HepG2 (cell line): ENCODE measurements around the gene BMERB1. TPM values are rescaled to one million over a fixed set of nuclear protein-coding genes. Genes with fewer than 3 reads are reported as not detected.

Source experiments
- DNMT3B ChIP-seq: conservative IDR thresholded peaks from 2 replicates; pipeline ENCODE4 v1.6.1; 2016; ENCODE audit warnings: missing biosample characterization, control low read depth
- ETV5 ChIP-seq: IDR thresholded peaks from 2 replicates; pipeline ENCODE4 v1.6.1; 2018; ENCODE audit warnings: missing biosample characterization, missing genetic modification reagents, inconsistent platforms, borderline replicate concordance
- FOSL2 ChIP-seq: sonication (generic); formaldehyde crosslinking; IDR thresholded peaks from 2 replicates; pipeline ENCODE4 v1.4.0; 2020; ENCODE audit warnings: missing genetic modification reagents
- FOXK1 ChIP-seq: sonication (generic); formaldehyde crosslinking; IDR thresholded peaks from 2 replicates; pipeline ENCODE4 v1.4.0; 2020; ENCODE audit warnings: low read depth, missing genetic modification reagents, borderline replicate concordance
- GATA4 ChIP-seq: sonication (generic); IDR thresholded peaks from 2 replicates; pipeline ENCODE4 v1.6.1; 2016; ENCODE audit warnings: antibody characterized with exemption, low read depth, borderline replicate concordance
- HOXA5 ChIP-seq: sonication (generic); formaldehyde crosslinking; IDR thresholded peaks from 2 replicates; pipeline ENCODE4 v1.4.0; 2020; ENCODE audit warnings: missing genetic modification reagents
- IRF2 ChIP-seq: IDR thresholded peaks from 2 replicates; pipeline ENCODE4 v1.6.1; 2018; ENCODE audit warnings: missing genetic modification reagents, missing compliant biosample characterization
- JUN ChIP-seq: sonication (generic); formaldehyde crosslinking; IDR thresholded peaks from 2 replicates; pipeline ENCODE4 v1.4.0; 2020; ENCODE audit warnings: mild to moderate bottlenecking, missing genetic modification reagents
- KMT2A ChIP-seq: sonication (generic); formaldehyde crosslinking; IDR thresholded peaks from 2 replicates; pipeline ENCODE4 v1.4.0; 2020; ENCODE audit warnings: missing genetic modification reagents
- MBD4 ChIP-seq: IDR thresholded peaks from 2 replicates; pipeline ENCODE4 v1.6.1; 2012; ENCODE audit warnings: low read length, inconsistent platforms, borderline replicate concordance
- MEIS2 ChIP-seq: sonication (generic); formaldehyde crosslinking; IDR thresholded peaks from 2 replicates; pipeline ENCODE4 v1.9.0; 2021; ENCODE audit warnings: mild to moderate bottlenecking, missing genetic modification reagents
- MXI1 ChIP-seq: IDR thresholded peaks from 3 replicates; pipeline ENCODE4 v1.6.1; 2012; ENCODE audit warnings: low read depth, low read length, inconsistent platforms, borderline replicate concordance
- RCOR2 ChIP-seq: IDR thresholded peaks from 2 replicates; pipeline ENCODE4 v1.6.1; 2016; ENCODE audit warnings: missing biosample characterization, missing genetic modification reagents
- RERE ChIP-seq: IDR thresholded peaks from 2 replicates; pipeline ENCODE4 v1.6.1; 2016; ENCODE audit warnings: low read depth, missing genetic modification reagents, missing compliant biosample characterization
- RFXAP ChIP-seq: sonication (generic); formaldehyde crosslinking; IDR thresholded peaks from 2 replicates; pipeline ENCODE4 v1.4.0; 2020; ENCODE audit warnings: missing genetic modification reagents, borderline replicate concordance
- STAT6 ChIP-seq: sonication (generic); formaldehyde crosslinking; IDR thresholded peaks from 2 replicates; pipeline ENCODE4 v1.4.0; 2020; ENCODE audit warnings: missing genetic modification reagents, mild to moderate bottlenecking, borderline replicate concordance
- TRIM24 ChIP-seq: sonication (generic); formaldehyde crosslinking; IDR thresholded peaks from 2 replicates; pipeline ENCODE4 v1.8.0; 2022; ENCODE audit warnings: mild to moderate bottlenecking, missing genetic modification reagents
- ZBTB20 ChIP-seq: sonication (generic); formaldehyde crosslinking; IDR thresholded peaks from 2 replicates; pipeline ENCODE4 v1.8.1; 2023; ENCODE audit warnings: missing genetic modification reagents, low read depth, mild to moderate bottlenecking, borderline replicate concordance
- ZNF350 ChIP-seq: sonication (generic); formaldehyde crosslinking; IDR thresholded peaks from 2 replicates; pipeline ENCODE4 v1.4.0; 2020; ENCODE audit warnings: mild to moderate bottlenecking, low read depth, missing genetic modification reagents, borderline replicate concordance
- ZNF44 ChIP-seq: sonication (generic); formaldehyde crosslinking; IDR thresholded peaks from 2 replicates; pipeline ENCODE4 v1.5.1; 2020; ENCODE audit warnings: mild to moderate bottlenecking, missing genetic modification reagents
- ZNF672 ChIP-seq: sonication (generic); formaldehyde crosslinking; IDR thresholded peaks from 2 replicates; pipeline ENCODE4 v1.8.1; 2022; ENCODE audit warnings: missing genetic modification reagents
- ZNF792 ChIP-seq: IDR thresholded peaks from 2 replicates; pipeline ENCODE4 v1.6.1; 2016
- polyA plus RNA-seq, 8 experiments: library from polyadenylated mRNA; depleted of rRNA in 3 of 8; stranded (reverse) in 7 of 8; unstranded in 1 of 8; fragments of >200 nt; fragmentation: Illumina TruSeq in 4 of 8; extraction: Trizol in 4 of 8; gene quantifications; 2 replicates each; pipeline versions ENCODE4 v1.2.1 to v1.2.3, GENCODE V29; 2011 to 2016; ENCODE audit warnings: low read depth in 4 of 8, missing spikeins in 1 of 8, mixed read lengths in 1 of 8; ENCODE audit not compliant: insufficient read depth in 1 of 8
- total RNA-seq, 5 experiments: library from RNA; depleted of rRNA; stranded (reverse); fragments of >200 nt; fragmentation: Illumina TruSeq; extraction: Trizol; gene quantifications; 2 replicates each; pipeline ENCODE4 v1.2.3, GENCODE V29; 2016; ENCODE audit warnings: low read depth in 1 of 5

Gene BMERB1
- total and polyA plus RNA-seq, 2 of the 13 experiments (the other 11 are each of a cell fraction or from before 2014, with no cell fraction given): 1.4 TPM

- TF ChIP-seq RERE (CRISPR knock-in tag) (peak; percentile 58; the same call in 1 of the 2 replicates), FOXK1 (peak; percentile 90), HOXA5 (CRISPR knock-in tag) (peak; percentile 93), MBD4 (peak; percentile 70; the same call in 1 of the 2 replicates), KMT2A (no peak), MEIS2 (CRISPR knock-in tag) (peak; percentile 57; the same call in 1 of the 2 replicates), RCOR2 (peak; percentile 94), FOSL2 (peak; percentile 47), ZNF672 (CRISPR knock-in tag) (no peak), RFXAP (CRISPR knock-in tag) (0 out of 2 replicates have a peak, but pooled peaks have one; percentile 17), GATA4 (0 out of 2 replicates have a peak, but pooled peaks have one; percentile 34), ETV5 (CRISPR knock-in tag) (peak; percentile 58; the same call in 1 of the 2 replicates), STAT6 (CRISPR knock-in tag) (peak; percentile 96), ZNF792 (CRISPR knock-in tag) (peak; percentile 81; the same call in 1 of the 2 replicates), MXI1 (peak; percentile 43; the same call in 1 of the 3 replicates), IRF2 (CRISPR knock-in tag) (peak; percentile 50; the same call in 1 of the 2 replicates), ZBTB20 (CRISPR knock-in tag) (peak; percentile 84; the same call in 1 of the 2 replicates), JUN (CRISPR knock-in tag) (0 out of 2 replicates have a peak, but pooled peaks have one; percentile 47), ZNF350 (CRISPR knock-in tag) (0 out of 2 replicates have a peak, but pooled peaks have one; percentile 21), DNMT3B (CRISPR knock-in tag) (peak; percentile 92), TRIM24 (0 out of 2 replicates have a peak, but pooled peaks have one; percentile 72), ZNF44 (CRISPR knock-in tag) (0 out of 2 replicates have a peak, but pooled peaks have one; percentile 33)
These were observed 174.3 kb downstream of the BMERB1 start (continued) for GRCh38 chr16:15608398-15609285.
